ENCODE results near the gene AKT1. TPM values are rescaled to one million over a fixed set of nuclear protein-coding genes. Genes with fewer than 3 reads are reported as not detected.

The AKT1 gene
- total and polyA plus RNA-seq, 2 experiments from 2014 or later: 19.2 to 78.7 TPM

- Histone ChIP-seq H3K79me2 (replicated peaks; ENCODE audit: insufficient read depth) (peaks cover 16% of the 10 kb centered on the region), H3K4me3 (no peak overlapping the region), H3K4me2 (no peak overlapping the region), H3K27me3 (ENCODE audit: insufficient read depth) (peaks cover 7% of the 10 kb centered on the region), H3K9me2 (ENCODE audit: insufficient read depth) (no peaks in the 10 kb centered on the region), H3K4me1 (ENCODE audit: insufficient read depth) (peaks cover 10% of the 10 kb centered on the region), H3K27ac (ENCODE audit: low read depth) (no peak overlapping the region), H3K36me3 (ENCODE audit: insufficient read depth) (no peaks in the 10 kb centered on the region), H3F3A (replicated peaks; ENCODE audit: low read depth) (no peaks in the 10 kb centered on the region), H4K20me1 (replicated peaks; ENCODE audit: insufficient read depth) (peaks cover 15% of the 10 kb centered on the region; the same call in 1 of the 2 replicates), H2AFZ (no peak overlapping the region)
- H3K27me3 Mint-ChIP-seq (ENCODE audit: insufficient read depth, low read depth, poor library complexity): peaks cover 19% of the 10 kb centered on the region
- no peaks in the 10 kb centered on the region for H3K9me3 Mint-ChIP-seq
- H3K4me1 Mint-ChIP-seq: peaks cover 17% of the 10 kb centered on the region
- H3K4me3 Mint-ChIP-seq: no peak overlapping the region
- DNase-seq (ENCODE audit: low spot score) (no peak), ATAC-seq (no peak)
- TF ChIP-seq NANOG (IDR thresholded peaks at IDR 0.05; ENCODE audit: borderline replicate concordance) (no peak), POLR2AphosphoS5 (IDR thresholded peaks at IDR 0.05; ENCODE audit: low read depth) (no peak), CREB1 (CRISPR knock-in tag; IDR thresholded peaks at IDR 0.05; ENCODE audit: low read depth) (no peak), ETS1 (IDR thresholded peaks at IDR 0.05) (no peak), EZH2phosphoT487 (IDR thresholded peaks at IDR 0.05; ENCODE audit: unreplicated experiment) (no peak), ZNF462 (CRISPR knock-in tag; IDR thresholded peaks at IDR 0.05) (no peak), STAT1 (IDR thresholded peaks at IDR 0.05; ENCODE audit: unreplicated experiment) (no peak), JUNB (IDR thresholded peaks at IDR 0.05; ENCODE audit: unreplicated experiment) (no peak), EZH2 (IDR thresholded peaks at IDR 0.05; ENCODE audit: low read depth, unreplicated experiment) (no peak), REST (IDR thresholded peaks at IDR 0.05; ENCODE audit: unreplicated experiment) (no peak), ZNF331 (CRISPR knock-in tag; IDR thresholded peaks at IDR 0.05; ENCODE audit: low read depth) (no peak), CTCF (conservative IDR thresholded peaks at IDR 0.05; ENCODE audit: low read depth in 2 of 2) (no peak), ZNF114 (CRISPR knock-in tag; IDR thresholded peaks at IDR 0.05) (no peak)
- no peak overlapping the region for H3K27ac Mint-ChIP-seq
- H3K36me3 Mint-ChIP-seq (ENCODE audit: low read depth): peaks cover 3% of the 10 kb centered on the region; the same call in 2 of the 3 replicates
Measured at GRCh38 chr14:104791425-104791824, 4.1 kb downstream of the AKT1 start.

Measured in GM23338 (cell line).